AG09319 (cell line): ENCODE results near the gene SPTBN5.

Source experiments
- DNase-seq: peaks from one replicate; pipeline ENCODE4 v3.0.0-alpha.2; 2010; ENCODE audit warnings: low read depth; ENCODE audit errors: extremely low read depth
- TF ChIP-seq, protein P1 (sequence below): IDR thresholded peaks from 2 replicates; pipeline ENCODE4 v1.5.1; 2011; ENCODE audit warnings: low read depth, mild to moderate bottlenecking, inconsistent platforms, low read length, moderate library complexity

The SPTBN5 gene

GRCh38 chr15:41890050-41890690 lies 3.7 kb downstream of the SPTBN5 start:
- TF ChIP-seq, protein P1, sequence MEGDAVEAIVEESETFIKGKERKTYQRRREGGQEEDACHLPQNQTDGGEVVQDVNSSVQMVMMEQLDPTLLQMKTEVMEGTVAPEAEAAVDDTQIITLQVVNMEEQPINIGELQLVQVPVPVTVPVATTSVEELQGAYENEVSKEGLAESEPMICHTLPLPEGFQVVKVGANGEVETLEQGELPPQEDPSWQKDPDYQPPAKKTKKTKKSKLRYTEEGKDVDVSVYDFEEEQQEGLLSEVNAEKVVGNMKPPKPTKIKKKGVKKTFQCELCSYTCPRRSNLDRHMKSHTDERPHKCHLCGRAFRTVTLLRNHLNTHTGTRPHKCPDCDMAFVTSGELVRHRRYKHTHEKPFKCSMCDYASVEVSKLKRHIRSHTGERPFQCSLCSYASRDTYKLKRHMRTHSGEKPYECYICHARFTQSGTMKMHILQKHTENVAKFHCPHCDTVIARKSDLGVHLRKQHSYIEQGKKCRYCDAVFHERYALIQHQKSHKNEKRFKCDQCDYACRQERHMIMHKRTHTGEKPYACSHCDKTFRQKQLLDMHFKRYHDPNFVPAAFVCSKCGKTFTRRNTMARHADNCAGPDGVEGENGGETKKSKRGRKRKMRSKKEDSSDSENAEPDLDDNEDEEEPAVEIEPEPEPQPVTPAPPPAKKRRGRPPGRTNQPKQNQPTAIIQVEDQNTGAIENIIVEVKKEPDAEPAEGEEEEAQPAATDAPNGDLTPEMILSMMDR: no peak
- no peak for DNase-seq

- TF ChIP-seq, protein P1: no peak
- no peak for DNase-seq
These were observed 5.1 kb downstream of the SPTBN5 start for GRCh38 chr15:41888662-41889253.

DNA sequence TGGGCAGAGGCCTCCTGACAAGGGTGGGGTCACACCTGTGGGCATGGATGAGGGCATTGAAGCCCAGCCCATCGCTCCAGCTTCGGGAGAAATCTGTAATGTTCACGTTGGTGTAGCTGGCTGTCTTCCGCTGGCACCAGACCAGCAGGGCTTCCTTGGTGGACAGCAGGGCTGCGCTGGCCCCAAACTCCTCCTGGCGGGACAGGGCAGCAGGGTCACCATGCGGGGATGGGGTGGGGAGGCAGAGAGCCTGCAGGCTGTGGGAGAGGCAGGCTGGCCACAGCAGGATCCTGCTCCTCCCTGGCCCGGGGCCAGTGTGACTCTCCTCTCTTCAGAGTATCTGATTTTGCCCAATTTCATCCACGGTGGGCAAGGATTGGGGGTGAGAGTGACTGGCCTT lies 6.0 kb downstream of the SPTBN5 start:
- TF ChIP-seq, protein P1: no peak
- no peak for DNase-seq

DNA sequence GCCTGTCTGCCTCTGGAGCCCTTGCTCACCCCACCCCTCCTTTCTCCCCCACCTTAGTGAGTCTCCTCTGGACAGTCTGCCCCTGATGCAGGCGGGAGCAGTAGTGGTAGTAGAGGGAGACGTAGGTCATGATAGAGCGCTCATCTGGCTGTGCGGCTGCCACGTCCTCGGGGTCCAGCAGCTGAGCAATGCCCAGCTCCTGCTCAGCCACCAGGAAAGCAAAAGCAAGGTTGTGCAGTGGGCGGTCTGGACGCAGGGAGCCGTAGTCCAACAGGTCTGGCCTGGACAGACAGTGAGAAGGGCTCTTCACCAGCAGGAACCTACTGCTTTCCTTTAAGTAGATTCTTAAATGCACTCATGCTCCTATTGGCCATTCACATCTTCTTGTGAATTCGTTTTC lies 6.7 kb downstream of the SPTBN5 start:
- TF ChIP-seq, protein P1: no peak
- DNase-seq: no peak

DNA sequence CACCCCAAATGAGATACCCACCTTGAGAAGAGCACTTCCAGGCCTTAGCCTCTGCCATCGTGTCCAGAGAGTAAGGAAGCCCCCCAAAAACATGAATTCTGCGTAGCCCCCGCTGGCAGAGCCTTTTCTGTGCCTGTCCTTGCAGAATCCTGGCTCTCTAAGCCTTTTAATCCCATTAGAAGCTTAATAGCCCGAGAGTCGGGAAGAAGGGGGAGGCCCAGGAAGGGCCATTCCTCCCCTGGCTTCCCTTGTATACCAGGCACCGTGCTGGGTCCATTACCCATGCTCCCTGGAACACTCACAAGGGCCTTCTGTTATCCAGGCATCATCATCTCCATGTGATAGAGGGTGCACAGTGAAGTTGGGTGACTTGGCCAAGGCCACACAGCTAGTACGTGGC lies 7.1 kb downstream of the SPTBN5 start:
- TF ChIP-seq, protein P1: no peak
- DNase-seq: no peak

- TF ChIP-seq, protein P1: no peak
- DNase-seq: no peak
These were observed 8.0 kb downstream of the SPTBN5 start for GRCh38 chr15:41885841-41886240.

DNA sequence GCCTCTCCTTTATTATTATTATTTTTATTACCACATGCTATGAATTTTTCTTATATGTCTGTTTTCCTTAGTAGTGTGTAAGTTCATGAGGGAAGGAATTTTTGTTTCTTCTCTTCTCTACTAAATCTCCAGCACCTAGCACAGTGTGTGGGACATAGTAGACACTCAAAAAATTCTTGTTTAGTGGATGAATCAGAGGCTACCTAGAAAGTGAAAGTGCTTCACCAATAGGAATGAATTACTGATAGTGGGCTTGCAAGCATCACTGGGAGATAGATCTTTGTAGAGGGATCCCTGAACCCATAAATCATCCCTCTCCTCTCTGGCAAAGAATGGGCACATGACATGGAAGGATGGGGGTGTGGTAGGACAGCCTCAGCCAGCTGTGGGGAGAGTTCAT lies 8.5 kb downstream of the SPTBN5 start:
- TF ChIP-seq, protein P1: no peak
- no peak for DNase-seq
